Heart right ventricle (tissue), 16 donors: ENCODE results near the gene PRKAR2B. TPM values are rescaled to one million over a fixed set of nuclear protein-coding genes. Genes with fewer than 3 reads are reported as not detected.
A peak's percentile ranks its signal among the peaks of the same experiment; 100 is the strongest.

Experiments
- ATAC-seq, 8 donors: fragments of 200-7000 bp; cut with Tn5 transposase; one replicate each; pipeline ENCODE4 v1.9.1; 2020; ENCODE audit warnings: mild to moderate bottlenecking in 8 of 8, moderate library complexity in 8 of 8, moderate number of reproducible peaks in 1 of 8
- DNase-seq, 2 donors: peaks; one replicate each; pipeline ENCODE4 v3.0.0-alpha.2; 2020
- H3K27ac ChIP-seq, 10 donors: fragments of 200-600 bp; sonication (generic) in 2 of 10; one replicate each; pipeline versions ENCODE4 v1.5.0 to v1.8.0; 2020 to 2022; ENCODE audit warnings: mild to moderate bottlenecking in 3 of 10
- H3K27me3 ChIP-seq, 7 donors: fragments of 200-600 bp; one replicate each; pipeline ENCODE4 v1.8.0; 2021 to 2022; ENCODE audit warnings: mild to moderate bottlenecking in 2 of 7
- H3K36me3 ChIP-seq, 9 donors: fragments of 200-600 bp; sonication (generic) in 1 of 9; one replicate each; pipeline versions ENCODE4 v1.5.0 to v1.8.0; 2020 to 2022; ENCODE audit warnings: mild to moderate bottlenecking in 2 of 9
- H3K4me1 ChIP-seq, 9 donors: fragments of 200-600 bp; sonication (generic) in 1 of 9; one replicate each; pipeline versions ENCODE4 v1.5.0 to v1.8.0; 2020 to 2022; ENCODE audit warnings: mild to moderate bottlenecking in 4 of 9
- H3K4me3 ChIP-seq, 10 donors: fragments of 200-600 bp; sonication (generic) in 2 of 10; one replicate each; pipeline versions ENCODE4 v1.5.0 to v1.8.0; 2020 to 2022; ENCODE audit warnings: mild to moderate bottlenecking in 7 of 10, moderate library complexity in 2 of 10
- H3K9me3 ChIP-seq, 11 donors: fragments of 200-600 bp in 10 of 11; sonication (generic) in 2 of 11; one replicate each; pipeline versions ENCODE4 v1.5.0 to v1.8.0; 2013 to 2022; ENCODE audit warnings: mild to moderate bottlenecking in 2 of 11, control low read depth in 1 of 11, moderate library complexity in 1 of 11
- CTCF ChIP-seq, 9 donors: fragments of 200-600 bp; sonication (generic) in 2 of 9; IDR thresholded peaks; one replicate each; pipeline versions ENCODE4 v1.5.0 to v1.8.0; 2021 to 2022; ENCODE audit warnings: antibody characterized with exemption in 9 of 9, mild to moderate bottlenecking in 5 of 9, moderate library complexity in 1 of 9
- WGBS, 2 donors: extraction: QIAGEN DNeasy Blood & Tissue Kit; methylation state at CpG; one replicate each; pipeline ENCODE4 v1.1.7; 2013; ENCODE audit warnings: inconsistent platforms in 1 of 2; 5-methylcytosine and 5-hydroxymethylcytosine counted together
- intact Hi-C, 10 donors: fragments of 100-400 bp; cut with DNase I; formaldehyde crosslinking; loops; one replicate each; pipeline versions ENCODE4 v1.11.1 to v1.14.2; 2022
- polyA plus RNA-seq, 2 donors: library from polyadenylated mRNA; stranded (reverse); fragments of 200-250 nt; gene quantifications; one replicate each; pipeline ENCODE4 v1.2.3, GENCODE V29; 2013
- total RNA-seq, 10 donors: library from RNA; stranded (reverse); fragmentation: NEBNext Ultra II Directional in 3 of 10; extraction: Animal tissue kit (Norgen Biotek cat#: 25700) in 3 of 10; gene quantifications; one replicate each; pipeline versions ENCODE4 v1.2.1 to v1.2.4, GENCODE V29; 2021 to 2023
- donor health status: Arrhythmogenic right ventricular cardiomyopathy.
- donor health status: ischemic (EF 13 %, LVEDD 7.1; RV severe dilation, severe dysfunction).
- donor health status: healthy with polysubstance abuse.
- donor health status: DM: no; HTN: yes; CAD: no.
- donor health status: DM: no; HTN: no; CAD: no.
- donor health status: ischemic (EF 25% LVEDD 6.9; RV normal size, moderate dysfunction).
- donor health status: ischemic (EF 25% LVEDD 5.7; RV mildly dilated, moderate dysfunction).
- donor health status: healthy.
- donor health status: DM: yes; HTN: yes; CAD: no.
- donor health status: Ischemic cardiomyopathy.
- donor health status: ischemic (EF 35%, LVEDD 5.7; RV mildly dilated, moderate dysfunction).
- donor health status: nonischemic (EF 11% LVEDD 7.7; RV severe dilation, severe dysfunction).
- donor health status: DM: yes; HTN: yes; CAD: no.
- donor health status: PGD.
- donor health status: ischemic (EF 29% LVEDD 5.4; RV normal size, mild dysfunction).
- donor health status: nonischemic (EF 23%, LVEDD 6.1; RV moderate dilation, normal function).

Gene PRKAR2B
- total and polyA plus RNA-seq, 12 donors, result 5.4 to 42.5 (median 24.6) TPM

GRCh38 chr7:107111196-107111595 is 66.7 kb downstream of the PRKAR2B start:
- ATAC-seq, result no peak
- no peak overlapping the region for H3K27ac ChIP-seq
- no peak for DNase-seq
- intact Hi-C loops, result no loop called here
- WGBS, 2 donors, result 94 to 100% methylated on average over 1 of the region's 1 CpG
- no peak for TF ChIP-seq CTCF (IDR thresholded peaks at IDR 0.05)
- no peaks in the 10 kb centered on the region for H3K27me3 ChIP-seq
- no peaks in the 10 kb centered on the region for H3K36me3 ChIP-seq
- H3K9me3 ChIP-seq, result no peaks in the 10 kb centered on the region
- H3K4me3 ChIP-seq, result no peak overlapping the region
- H3K4me1 ChIP-seq, result peaks cover 0 to 7% (median 0%) of the 10 kb centered on the region in 9 donors

GRCh38 chr7:107113866-107114265 is 69.4 kb downstream of the PRKAR2B start:
- ATAC-seq, result peak in 1 of 8 donors; percentile 55

GRCh38 chr7:107115114-107115513 is 70.6 kb downstream of the PRKAR2B start:
- Histone ChIP-seq H3K36me3 (no peaks in the 10 kb centered on the region), H3K4me1 (peaks cover 0 to 31% (median 14%) of the 10 kb centered on the region in 9 donors), H3K4me3 (no peak overlapping the region), H3K9me3 (no peaks in the 10 kb centered on the region), H3K27me3 (no peaks in the 10 kb centered on the region), H3K27ac (no peak overlapping the region)
- intact Hi-C loops, result no loop called here
- 84 to 91% methylated on average over 3 of the region's 3 CpGs for WGBS, 2 donors
- ATAC-seq, result no peak
- TF ChIP-seq CTCF (IDR thresholded peaks at IDR 0.05), result no peak
- DNase-seq, result no peak

More at GRCh38 chr7:107113866-107114265, 69.4 kb downstream of the PRKAR2B start:
- intact Hi-C loops, result no loop called here
- no peaks in the 10 kb centered on the region for H3K9me3 ChIP-seq
- H3K27me3 ChIP-seq, result no peaks in the 10 kb centered on the region
- H3K4me3 ChIP-seq, result no peak overlapping the region
- no peak for TF ChIP-seq CTCF (IDR thresholded peaks at IDR 0.05)
- H3K4me1 ChIP-seq, result peaks cover 0 to 24% (median 14%) of the 10 kb centered on the region in 9 donors
- 62 to 68% methylated on average over 5 of the region's 5 CpGs for WGBS, 2 donors
- no peaks in the 10 kb centered on the region for H3K36me3 ChIP-seq
- no peak for DNase-seq
- H3K27ac ChIP-seq, result no peak overlapping the region

- Histone ChIP-seq H3K27me3 (no peaks in the 10 kb centered on the region), H3K27ac (no peak overlapping the region), H3K36me3 (no peaks in the 10 kb centered on the region), H3K9me3 (no peaks in the 10 kb centered on the region), H3K4me3 (no peak overlapping the region), H3K4me1 (peaks cover 0 to 31% (median 14%) of the 10 kb centered on the region in 9 donors)
- TF ChIP-seq CTCF (IDR thresholded peaks at IDR 0.05), result no peak
- ATAC-seq, result peak in 1 of 8 donors; percentile 33
- no peak for DNase-seq
- intact Hi-C loops, result no loop called here
- WGBS, 2 donors, result 59 to 64% methylated on average over 7 of the region's 7 CpGs
These were observed 71.4 kb downstream of the PRKAR2B start for GRCh38 chr7:107115762-107116540.
